HEK293 (cell line): ENCODE results near the gene EDA2R.

Experiments used
- BCL11A ChIP-seq: fragments of 450-650 bp; formaldehyde crosslinking; IDR thresholded peaks from 2 replicates; pipeline ENCODE4 v1.5.1; 2016; ENCODE audit warnings: low read depth, missing biosample characterization, missing genetic modification characterization
- PRDM2 ChIP-seq: fragments of 450-650 bp; formaldehyde crosslinking; IDR thresholded peaks from 2 replicates; pipeline ENCODE4 v1.5.1; 2016; ENCODE audit warnings: missing biosample characterization, missing genetic modification characterization, borderline replicate concordance
- ZNF16 ChIP-seq: fragments of 450-650 bp; formaldehyde crosslinking; IDR thresholded peaks from 2 replicates; pipeline ENCODE4 v1.5.1; 2016; ENCODE audit warnings: low read depth, missing biosample characterization, missing genetic modification characterization
- ZNF175 ChIP-seq: fragments of 450-650 bp; formaldehyde crosslinking; IDR thresholded peaks from 2 replicates; pipeline ENCODE4 v1.5.1; 2016; ENCODE audit warnings: missing biosample characterization, missing genetic modification characterization
- ZNF23 ChIP-seq: fragments of 450-650 bp; formaldehyde crosslinking; IDR thresholded peaks from 2 replicates; pipeline ENCODE4 v1.5.1; 2016; ENCODE audit warnings: missing biosample characterization, missing genetic modification characterization, borderline replicate concordance
- ZNF341 ChIP-seq: fragments of 450-650 bp; formaldehyde crosslinking; IDR thresholded peaks from 2 replicates; pipeline ENCODE4; 2016; ENCODE audit warnings: low read depth, missing biosample characterization, missing genetic modification characterization
- ZNF501 ChIP-seq: fragments of 450-650 bp; formaldehyde crosslinking; IDR thresholded peaks from 2 replicates; pipeline ENCODE4 v1.5.1; 2016; ENCODE audit warnings: missing biosample characterization, missing genetic modification characterization
- ZNF626 ChIP-seq: fragments of 450-650 bp; sonication (Bioruptor Pico); formaldehyde crosslinking; IDR thresholded peaks from 2 replicates; pipeline ENCODE4 v1.5.1; 2018; ENCODE audit warnings: missing biosample characterization, missing genetic modification characterization, inconsistent platforms
- ZNF701 ChIP-seq: fragments of 450-650 bp; formaldehyde crosslinking; IDR thresholded peaks from 2 replicates; pipeline ENCODE4 v1.5.1; 2016; ENCODE audit warnings: missing biosample characterization, missing genetic modification characterization
- ZNF76 ChIP-seq: fragments of 450-650 bp; formaldehyde crosslinking; IDR thresholded peaks from 2 replicates; pipeline ENCODE4; 2016; ENCODE audit warnings: low read depth, missing biosample characterization, missing genetic modification characterization, borderline replicate concordance
- ZSCAN30 ChIP-seq: fragments of 450-650 bp; IDR thresholded peaks from 2 replicates; pipeline ENCODE4 v1.5.1; 2018; ENCODE audit warnings: missing biosample characterization, mild to moderate bottlenecking, missing genetic modification characterization, moderate library complexity
- TF ChIP-seq, protein P1 (sequence below): fragments of 450-650 bp; formaldehyde crosslinking; IDR thresholded peaks from 2 replicates; pipeline ENCODE4; 2016; ENCODE audit warnings: missing biosample characterization, missing genetic modification characterization
- TF ChIP-seq, protein P2 (sequence below): fragments of 450-650 bp; formaldehyde crosslinking; IDR thresholded peaks from 2 replicates; pipeline ENCODE4 v1.5.1; 2016; ENCODE audit warnings: missing biosample characterization, missing genetic modification characterization
- TF ChIP-seq, protein P3 (sequence below): fragments of 450-650 bp; formaldehyde crosslinking; IDR thresholded peaks from 2 replicates; pipeline ENCODE4 v1.5.1; 2016; ENCODE audit warnings: missing biosample characterization, missing genetic modification characterization

DNA sequence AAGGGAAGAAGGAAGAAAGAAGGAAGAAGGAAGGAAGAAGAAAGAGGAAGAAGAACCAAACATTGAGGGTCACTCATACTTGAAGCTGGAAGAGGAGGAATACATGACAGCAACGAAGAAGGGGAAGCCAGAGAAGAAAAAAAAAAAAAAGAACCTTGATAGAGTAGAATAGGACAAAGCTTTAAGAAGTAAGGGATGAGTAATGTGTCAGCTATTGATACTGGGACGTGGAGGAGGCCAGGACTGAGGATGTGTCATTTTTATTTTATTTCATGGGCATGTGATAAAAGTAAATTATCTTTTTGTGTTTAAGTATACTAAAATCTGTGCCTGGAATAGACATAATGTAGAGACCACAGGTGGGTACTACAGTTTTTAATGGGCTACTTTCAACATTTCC is 6.4 kb downstream of the EDA2R start:
- TF ChIP-seq ZSCAN30 (tag by site-specific recombination) = no peak
- TF ChIP-seq, protein P1, sequence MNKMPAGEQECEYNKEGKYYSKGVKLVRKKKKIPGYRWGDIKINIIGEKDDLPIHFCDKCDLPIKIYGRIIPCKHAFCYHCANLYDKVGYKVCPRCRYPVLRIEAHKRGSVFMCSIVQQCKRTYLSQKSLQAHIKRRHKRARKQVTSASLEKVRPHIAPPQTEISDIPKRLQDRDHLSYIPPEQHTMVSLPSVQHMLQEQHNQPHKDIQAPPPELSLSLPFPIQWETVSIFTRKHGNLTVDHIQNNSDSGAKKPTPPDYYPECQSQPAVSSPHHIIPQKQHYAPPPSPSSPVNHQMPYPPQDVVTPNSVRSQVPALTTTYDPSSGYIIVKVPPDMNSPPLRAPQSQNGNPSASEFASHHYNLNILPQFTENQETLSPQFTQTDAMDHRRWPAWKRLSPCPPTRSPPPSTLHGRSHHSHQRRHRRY (tag by site-specific recombination) = no peak
- no peak for TF ChIP-seq ZNF501 (tag by site-specific recombination)
- TF ChIP-seq, protein P2, sequence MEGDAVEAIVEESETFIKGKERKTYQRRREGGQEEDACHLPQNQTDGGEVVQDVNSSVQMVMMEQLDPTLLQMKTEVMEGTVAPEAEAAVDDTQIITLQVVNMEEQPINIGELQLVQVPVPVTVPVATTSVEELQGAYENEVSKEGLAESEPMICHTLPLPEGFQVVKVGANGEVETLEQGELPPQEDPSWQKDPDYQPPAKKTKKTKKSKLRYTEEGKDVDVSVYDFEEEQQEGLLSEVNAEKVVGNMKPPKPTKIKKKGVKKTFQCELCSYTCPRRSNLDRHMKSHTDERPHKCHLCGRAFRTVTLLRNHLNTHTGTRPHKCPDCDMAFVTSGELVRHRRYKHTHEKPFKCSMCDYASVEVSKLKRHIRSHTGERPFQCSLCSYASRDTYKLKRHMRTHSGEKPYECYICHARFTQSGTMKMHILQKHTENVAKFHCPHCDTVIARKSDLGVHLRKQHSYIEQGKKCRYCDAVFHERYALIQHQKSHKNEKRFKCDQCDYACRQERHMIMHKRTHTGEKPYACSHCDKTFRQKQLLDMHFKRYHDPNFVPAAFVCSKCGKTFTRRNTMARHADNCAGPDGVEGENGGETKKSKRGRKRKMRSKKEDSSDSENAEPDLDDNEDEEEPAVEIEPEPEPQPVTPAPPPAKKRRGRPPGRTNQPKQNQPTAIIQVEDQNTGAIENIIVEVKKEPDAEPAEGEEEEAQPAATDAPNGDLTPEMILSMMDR = no peak
- no peak for TF ChIP-seq ZNF701 (tag by site-specific recombination)
- no peak for TF ChIP-seq BCL11A (tag by site-specific recombination)
- no peak for TF ChIP-seq ZNF23 (tag by site-specific recombination)
- no peak for TF ChIP-seq PRDM2 (tag by site-specific recombination)
- TF ChIP-seq, protein P3, sequence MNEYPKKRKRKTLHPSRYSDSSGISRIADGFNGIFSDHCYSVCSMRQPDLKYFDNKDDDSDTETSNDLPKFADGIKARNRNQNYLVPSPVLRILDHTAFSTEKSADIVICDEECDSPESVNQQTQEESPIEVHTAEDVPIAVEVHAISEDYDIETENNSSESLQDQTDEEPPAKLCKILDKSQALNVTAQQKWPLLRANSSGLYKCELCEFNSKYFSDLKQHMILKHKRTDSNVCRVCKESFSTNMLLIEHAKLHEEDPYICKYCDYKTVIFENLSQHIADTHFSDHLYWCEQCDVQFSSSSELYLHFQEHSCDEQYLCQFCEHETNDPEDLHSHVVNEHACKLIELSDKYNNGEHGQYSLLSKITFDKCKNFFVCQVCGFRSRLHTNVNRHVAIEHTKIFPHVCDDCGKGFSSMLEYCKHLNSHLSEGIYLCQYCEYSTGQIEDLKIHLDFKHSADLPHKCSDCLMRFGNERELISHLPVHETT (tag by site-specific recombination) = no peak
- no peak for TF ChIP-seq ZNF16 (tag by site-specific recombination)
- TF ChIP-seq ZNF76 (tag by site-specific recombination) = no peak
- TF ChIP-seq ZNF341 (tag by site-specific recombination) = no peak
- no peak for TF ChIP-seq ZNF175 (tag by site-specific recombination)
- no peak for TF ChIP-seq ZNF626 (tag by site-specific recombination)
